H7 (cell line): ENCODE measurements around the gene RBL1. TPM values are rescaled to one million over a fixed set of nuclear protein-coding genes. Genes with fewer than 3 reads are reported as not detected.
"Not testable (repeated sequence)": the region's sequence is repeated elsewhere in the genome, so short reads cannot be mapped to it uniquely, and the experiment has no call there.

Source experiments
- DNase-seq: peaks from one replicate; pipeline ENCODE4 v3.0.0; 2012
- H3K27me3 ChIP-seq: 2 replicates; pipeline ENCODE4 v1.6.0; 2011; ENCODE audit warnings: mild to moderate bottlenecking, low read length; ENCODE audit not compliant: control insufficient read depth, insufficient read depth
- H3K36me3 ChIP-seq: replicated peaks from 2 replicates; pipeline ENCODE4 v1.5.1; 2011; ENCODE audit warnings: low read length; ENCODE audit not compliant: control insufficient read depth, insufficient read depth
- H3K4me3 ChIP-seq: 2 replicates; pipeline ENCODE4 v1.5.1; 2011; ENCODE audit warnings: low read depth, mild to moderate bottlenecking, control low read depth, low read length, moderate library complexity; ENCODE audit not compliant: insufficient read depth
- total RNA-seq: library from RNA; depleted of rRNA; stranded (reverse); fragments of >200 nt; shearing (Covaris generic); gene quantifications from 2 replicates; pipeline ENCODE4 v1.2.3, GENCODE V29; 2014

The RBL1 gene
- total RNA-seq, 1 experiment from 2014 or later, result 20.5 TPM

DNA sequence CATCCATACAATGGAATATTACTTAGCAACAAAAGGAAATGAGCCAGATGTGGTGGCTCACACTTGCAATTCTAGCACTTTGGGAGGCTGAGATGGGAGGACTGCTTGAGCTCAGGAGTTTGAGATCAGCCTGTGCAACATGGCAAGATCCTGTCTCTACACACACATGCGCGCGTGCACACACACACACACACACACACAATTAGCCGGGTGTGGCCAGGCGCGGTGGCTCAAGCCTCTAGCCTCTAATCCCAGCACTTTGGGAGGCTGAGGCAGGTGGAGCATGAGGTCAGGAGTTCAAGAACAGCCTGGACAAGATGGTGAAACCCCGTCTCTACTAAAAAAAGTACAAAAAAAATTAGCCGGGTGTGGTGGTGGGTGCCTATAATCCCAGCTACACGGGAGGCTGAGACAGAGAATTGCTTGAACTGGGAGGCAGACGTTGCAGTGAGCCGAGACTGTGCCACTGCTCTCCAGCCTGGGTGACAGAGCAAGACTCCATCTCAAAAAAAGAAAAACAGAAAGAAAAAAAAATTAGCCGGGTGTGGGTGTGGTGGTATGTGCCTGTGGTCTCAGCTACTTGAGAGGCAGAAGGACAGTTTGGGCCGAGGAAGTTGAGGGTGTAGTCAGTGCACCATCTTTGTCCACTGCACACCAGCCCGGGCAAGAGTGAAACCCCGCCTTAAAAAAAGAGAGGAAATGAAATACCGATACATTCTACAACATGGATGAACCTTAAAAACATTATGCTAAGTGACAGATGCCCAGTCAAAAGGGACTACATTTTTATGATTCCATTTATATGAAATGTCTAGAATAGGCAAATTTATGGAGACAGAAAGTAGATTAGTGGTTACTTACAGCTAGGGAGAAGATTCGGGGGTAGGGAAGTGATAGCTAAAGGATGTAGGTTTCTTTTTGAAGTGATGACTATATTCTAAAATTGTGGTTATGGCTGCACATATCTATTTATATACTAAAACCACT, 52.5 kb downstream of the RBL1 start:
- Histone ChIP-seq H3K36me3 (peaks cover 6% of the 10 kb centered on the region), H3K27me3 (no peaks in the 10 kb centered on the region), H3K4me3 (no peak overlapping the region)
- DNase-seq, result no peak

GRCh38 chr20:37039366-37039765, 56.4 kb downstream of the RBL1 start:
- not testable (repeated sequence) for DNase-seq, H3K27me3 ChIP-seq, H3K4me3 ChIP-seq, H3K36me3 ChIP-seq

DNA sequence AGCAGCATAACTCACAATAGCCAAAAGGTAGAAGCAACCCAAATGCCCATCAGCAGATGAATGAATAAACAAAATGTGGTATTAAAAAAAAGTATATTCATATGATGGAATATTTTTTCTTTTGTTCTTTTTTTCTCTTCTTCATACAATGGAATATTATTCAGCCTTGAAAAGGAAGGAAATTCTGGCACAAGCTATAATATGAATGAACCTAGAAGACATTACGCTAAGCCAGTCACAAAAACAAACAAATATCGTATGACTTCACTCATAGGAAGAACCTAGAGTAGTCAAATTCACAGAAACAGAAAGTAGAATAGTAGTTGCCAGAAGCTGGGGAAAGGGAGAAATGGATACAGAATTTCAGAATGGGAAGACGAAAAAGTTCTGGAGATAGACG, 63.7 kb downstream of the RBL1 start:
- DNase-seq, result no peak
- Histone ChIP-seq H3K27me3 (no peaks in the 10 kb centered on the region), H3K4me3 (no peak overlapping the region), H3K36me3 (peaks cover 3% of the 10 kb centered on the region)

- DNase-seq, result no peak
- Histone ChIP-seq H3K4me3 (no peak overlapping the region), H3K27me3 (no peaks in the 10 kb centered on the region), H3K36me3 (peaks cover 3% of the 10 kb centered on the region)
Measured at GRCh38 chr20:37020636-37021035, 75.2 kb downstream of the RBL1 start.

DNA sequence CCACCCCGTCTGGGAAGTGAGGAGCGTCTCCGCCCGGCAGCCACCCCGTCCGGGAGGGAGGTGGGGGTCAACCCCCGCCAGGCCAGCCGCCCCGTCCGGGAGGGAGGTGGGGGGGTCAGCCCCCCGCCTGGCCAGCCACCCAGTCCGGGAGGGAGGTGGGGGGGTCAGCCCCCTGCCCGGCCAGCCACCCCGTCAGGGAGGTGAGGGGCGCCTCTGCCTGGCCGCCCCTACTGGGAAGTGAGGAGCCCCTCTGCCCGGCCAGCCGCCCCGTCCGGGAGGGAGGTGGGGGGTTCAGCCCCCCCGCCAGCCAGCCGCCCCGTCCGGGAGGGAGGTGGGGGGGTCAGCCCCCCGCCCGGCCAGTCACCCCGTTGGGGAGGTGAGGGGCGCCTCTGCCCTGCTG, 83.2 kb downstream of the RBL1 start:
- not testable (repeated sequence) for H3K4me3 ChIP-seq, DNase-seq, H3K36me3 ChIP-seq, H3K27me3 ChIP-seq

- H3K4me3 ChIP-seq, H3K36me3 ChIP-seq, H3K27me3 ChIP-seq, DNase-seq: not testable (repeated sequence)
Measured at GRCh38 chr20:37011858-37012257, 83.9 kb downstream of the RBL1 start.

GRCh38 chr20:37011147-37011546, 84.7 kb downstream of the RBL1 start:
- Histone ChIP-seq H3K4me3 (no peak overlapping the region), H3K36me3 (peaks cover 2% of the 10 kb centered on the region), H3K27me3 (no peaks in the 10 kb centered on the region)
- DNase-seq, result no peak

DNA sequence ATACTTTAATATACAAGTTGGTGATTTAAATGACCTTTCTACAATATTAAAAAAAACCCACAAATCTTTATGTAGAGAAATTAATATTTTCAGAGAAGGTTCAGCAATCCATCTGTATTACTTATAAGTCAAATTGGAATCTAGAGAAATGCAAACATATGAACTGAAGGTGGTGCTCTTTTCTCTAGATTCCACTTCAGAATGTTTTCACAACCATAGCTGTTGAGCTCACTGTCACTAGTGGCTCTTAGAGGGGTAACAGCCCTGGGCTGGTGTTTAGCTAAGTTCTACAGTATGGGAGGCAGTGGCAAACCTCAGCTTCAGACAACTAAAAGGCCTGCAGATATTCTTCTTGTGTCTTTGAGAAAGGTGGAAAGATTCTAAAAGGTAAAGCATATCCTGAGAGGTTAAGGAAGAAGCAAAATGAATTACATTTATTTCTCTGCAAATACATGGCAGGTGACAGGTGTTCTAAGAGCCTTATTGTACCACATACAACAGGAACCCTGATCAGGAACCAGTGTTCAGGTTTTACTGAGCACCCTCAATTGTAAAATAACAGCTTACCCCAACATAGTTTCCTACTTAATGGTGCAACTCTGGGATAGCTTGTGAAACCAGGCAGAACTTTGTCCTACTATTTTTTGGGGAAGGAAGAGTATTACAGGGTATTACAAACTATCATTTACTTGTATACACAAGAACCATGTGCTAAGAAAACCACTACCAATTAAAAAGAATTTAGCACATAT, 87.7 kb downstream of the RBL1 start:
- Histone ChIP-seq H3K36me3 (peaks cover 3% of the 10 kb centered on the region), H3K4me3 (no peak overlapping the region), H3K27me3 (no peaks in the 10 kb centered on the region)
- DNase-seq, result no peak

- H3K36me3 ChIP-seq, H3K4me3 ChIP-seq, H3K27me3 ChIP-seq, DNase-seq: not testable (repeated sequence)
Measured at GRCh38 chr20:37005062-37005942, 90.5 kb downstream of the RBL1 start.

DNA sequence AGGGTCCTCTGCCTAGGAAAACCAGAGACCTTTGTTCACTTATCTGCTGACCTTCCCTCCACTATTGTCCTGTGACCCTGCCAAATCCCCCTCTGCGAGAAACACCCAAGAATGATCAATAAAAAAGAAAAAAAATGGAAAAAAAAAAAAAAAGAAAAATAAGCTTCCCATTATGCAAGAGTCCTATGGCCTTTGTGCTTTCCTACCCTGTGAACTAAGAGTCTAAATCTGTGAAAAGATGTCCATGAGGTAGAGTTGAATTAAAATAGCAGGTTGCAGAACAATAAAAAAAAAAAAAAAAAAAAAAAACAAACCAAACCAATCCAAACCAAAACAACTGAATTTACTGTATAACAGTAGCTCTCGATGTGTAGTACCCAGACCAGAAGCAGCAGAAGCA, 94.2 kb downstream of the RBL1 start:
- H3K4me3 ChIP-seq, DNase-seq, H3K27me3 ChIP-seq, H3K36me3 ChIP-seq: not testable (repeated sequence)

DNA sequence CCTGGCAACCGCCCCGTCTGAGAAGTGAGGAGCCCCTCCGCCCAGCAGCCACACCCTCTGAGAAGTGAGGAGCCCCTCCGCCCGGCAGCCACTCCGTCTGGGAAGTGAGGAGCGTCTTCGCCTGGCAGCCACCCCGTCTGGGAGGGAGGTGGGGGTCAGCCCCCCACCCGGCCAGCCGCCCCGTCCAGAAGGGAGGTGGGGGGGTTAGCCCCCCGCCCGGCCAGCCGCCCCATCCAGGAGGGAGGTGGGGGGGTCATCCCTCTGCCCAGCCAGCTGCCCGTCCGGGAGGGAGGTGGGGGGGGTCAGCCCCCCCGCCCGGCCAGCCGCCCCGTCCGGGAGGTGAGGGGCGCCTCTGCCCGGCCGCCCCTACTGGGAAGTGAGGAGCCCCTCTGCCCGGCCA, 95.6 kb downstream of the RBL1 start:
- DNase-seq, H3K4me3 ChIP-seq, H3K27me3 ChIP-seq, H3K36me3 ChIP-seq: not testable (repeated sequence)

- DNase-seq, result no peak
- no peaks in the 10 kb centered on the region for H3K27me3 ChIP-seq
- H3K36me3 ChIP-seq, result peaks cover 4% of the 10 kb centered on the region
- H3K4me3 ChIP-seq, result no peak overlapping the region
Measured at GRCh38 chr20:36998652-36999051, 97.1 kb downstream of the RBL1 start.

GRCh38 chr20:36997121-36997520, 98.7 kb downstream of the RBL1 start:
- Histone ChIP-seq H3K36me3 (peaks cover 2% of the 10 kb centered on the region), H3K27me3 (no peaks in the 10 kb centered on the region), H3K4me3 (no peak overlapping the region)
- no peak for DNase-seq

DNA sequence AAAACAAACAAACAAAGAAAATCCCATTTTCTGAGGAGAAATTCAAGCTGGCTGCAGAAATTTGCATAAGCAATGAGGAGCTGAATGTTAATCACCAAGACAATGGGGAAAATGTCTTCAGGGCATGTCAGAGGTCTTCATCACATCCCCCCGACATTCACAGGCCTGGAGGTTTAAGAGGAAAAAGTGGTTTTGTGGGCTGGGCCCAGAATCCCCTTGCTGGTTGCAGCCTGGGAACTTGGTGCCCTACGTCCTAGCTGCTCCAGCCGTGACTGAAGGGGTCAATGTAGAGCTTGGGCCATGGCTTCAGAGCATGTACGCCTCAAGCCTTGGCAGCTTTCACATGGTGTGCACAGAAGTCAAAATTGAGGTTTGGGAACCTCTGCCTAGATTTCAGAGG, 101.6 kb downstream of the RBL1 start:
- H3K4me3 ChIP-seq, H3K36me3 ChIP-seq, DNase-seq, H3K27me3 ChIP-seq: not testable (repeated sequence)
